Testis (tissue), 3 donors: Measurements from ENCODE around the gene INTS6. TPM values are rescaled to one million over a fixed set of nuclear protein-coding genes. Genes with fewer than 3 reads are reported as not detected.

Experiments used
- DNase-seq: peaks from one replicate; pipeline ENCODE4 v3.0.0-alpha.2; 2019
- H3K27ac ChIP-seq, 2 donors: fragments of 200-600 bp; sonication (generic); one replicate each; pipeline ENCODE4 v1.5.1; 2019
- H3K27me3 ChIP-seq: fragments of 200-600 bp; sonication (generic); one replicate; pipeline ENCODE4 v1.5.1; 2019
- H3K36me3 ChIP-seq: fragments of 200-600 bp; sonication (generic); one replicate; pipeline ENCODE4 v1.5.1; 2017; ENCODE audit warnings: low read depth; ENCODE audit errors: missing control alignments
- H3K4me1 ChIP-seq: fragments of 200-600 bp; sonication (generic); one replicate; pipeline ENCODE4 v1.5.1; 2019
- H3K4me3 ChIP-seq, 2 donors: fragments of 200-600 bp; sonication (generic); one replicate each; pipeline ENCODE4 v1.5.1; 2017 to 2019
- H3K9me3 ChIP-seq: fragments of 200-600 bp; sonication (generic); one replicate; pipeline ENCODE4 v1.5.1; 2017
- CTCF ChIP-seq, 3 experiments: fragments of 450-650 bp in 2 of 3; fragments of 200-600 bp in 1 of 3; sonication (generic) in 1 of 3; IDR thresholded peaks; one replicate each; pipeline ENCODE4 v1.5.1; 2016 to 2019; ENCODE audit warnings: antibody characterized with exemption in 3 of 3, mild to moderate bottlenecking in 2 of 3, moderate library complexity in 1 of 3
- POLR2A ChIP-seq: fragments of 450-650 bp; IDR thresholded peaks from one replicate; pipeline ENCODE4 v1.6.1; 2017; ENCODE audit warnings: antibody characterized with exemption, mild to moderate bottlenecking, moderate library complexity
- WGBS, 2 donors: methylation state at CpG; one replicate each; pipeline ENCODE4 v1.1.5; 2018; 5-methylcytosine and 5-hydroxymethylcytosine counted together
- intact Hi-C: fragments of 100-400 bp; cut with DNase I; formaldehyde crosslinking; loops from one replicate; pipeline ENCODE4 v1.15.1; 2023; ENCODE audit warnings: low total_unique reads
- polyA plus RNA-seq: library from polyadenylated mRNA; stranded (reverse); fragments of 350-450 nt; fragmentation: Illumina TruSeq; extraction: RNeasy Lipid Tissue Mini Kit (QIAGEN cat#74804); gene quantifications from one replicate; pipeline ENCODE4 v1.2.3, GENCODE V29; 2014; ENCODE audit warnings: low read depth, low replicate concordance; ENCODE audit not compliant: insufficient read depth
- total RNA-seq, 2 donors: library from RNA; depleted of rRNA; stranded (reverse); fragments of >200 nt; gene quantifications; one replicate each; pipeline ENCODE4 v1.2.3, GENCODE V29; 2016

The INTS6 gene
- total and polyA plus RNA-seq, 3 donors from 2014 or later, result 97.6 to 132 (median 130) TPM

GRCh38 chr13:51444922-51445321 lies 7.9 kb downstream of the INTS6 start:
- H3K27me3 ChIP-seq, result no peaks in the 10 kb centered on the region
- 48 to 53% methylated on average over 1 of the region's 1 CpG for WGBS, 2 donors
- H3K27ac ChIP-seq, result no peak overlapping the region
- no peak for TF ChIP-seq POLR2A
- TF ChIP-seq CTCF (IDR thresholded peaks at IDR 0.05), result peak in 1 of 3 experiments; percentile 13
- intact Hi-C loops, result no loop called here
- no peaks in the 10 kb centered on the region for H3K36me3 ChIP-seq
- no peak overlapping the region for H3K4me3 ChIP-seq
- no peak for DNase-seq
- no peaks in the 10 kb centered on the region for H3K9me3 ChIP-seq
- peaks cover 6% of the 10 kb centered on the region for H3K4me1 ChIP-seq

GRCh38 chr13:51440381-51440780 lies 12.5 kb downstream of the INTS6 start:
- no peak for DNase-seq
- Histone ChIP-seq H3K4me3 (no peak overlapping the region), H3K9me3 (no peaks in the 10 kb centered on the region), H3K27ac (no peak overlapping the region), H3K36me3 (no peaks in the 10 kb centered on the region), H3K4me1 (peaks cover 6% of the 10 kb centered on the region), H3K27me3 (no peaks in the 10 kb centered on the region)
- WGBS, 2 donors, result 92 to 95% methylated on average over 1 of the region's 1 CpG
- intact Hi-C loops, result no loop called here
- TF ChIP-seq POLR2A, result no peak

- no peaks in the 10 kb centered on the region for H3K9me3 ChIP-seq
- 87 to 91% methylated on average over 4 of the region's 4 CpGs for WGBS, 2 donors
- DNase-seq, result no peak
- no peaks in the 10 kb centered on the region for H3K36me3 ChIP-seq
- H3K27ac ChIP-seq, result no peak overlapping the region
- no peak for TF ChIP-seq CTCF (IDR thresholded peaks at IDR 0.05)
- no peak for TF ChIP-seq POLR2A
- H3K4me3 ChIP-seq, result no peak overlapping the region
- peaks cover 5% of the 10 kb centered on the region for H3K4me1 ChIP-seq
- intact Hi-C loops, result no loop called here
- H3K27me3 ChIP-seq, result no peaks in the 10 kb centered on the region
These were observed 15.2 kb downstream of the INTS6 start for GRCh38 chr13:51437550-51438127.

- WGBS, 2 donors, result 13 to 20% methylated on average over 1 of the region's 1 CpG
- intact Hi-C loops, result no loop called here
- H3K9me3 ChIP-seq, result no peaks in the 10 kb centered on the region
- peak in 2 of 3 experiments; percentile 24 to 41 for TF ChIP-seq CTCF (IDR thresholded peaks at IDR 0.05)
- TF ChIP-seq POLR2A, result no peak
- no peak for DNase-seq
- no peak overlapping the region for H3K4me3 ChIP-seq
- H3K36me3 ChIP-seq, result no peaks in the 10 kb centered on the region
- no peaks in the 10 kb centered on the region for H3K27me3 ChIP-seq
- H3K27ac ChIP-seq, result no peak overlapping the region
- no peaks in the 10 kb centered on the region for H3K4me1 ChIP-seq
These were observed 17.7 kb downstream of the INTS6 start for GRCh38 chr13:51435002-51435578.

- no peaks in the 10 kb centered on the region for H3K36me3 ChIP-seq
- no peaks in the 10 kb centered on the region for H3K4me1 ChIP-seq
- no peak overlapping the region for H3K4me3 ChIP-seq
- TF ChIP-seq CTCF (IDR thresholded peaks at IDR 0.05) (no peak), POLR2A (no peak)
- H3K27ac ChIP-seq, result no peak overlapping the region
- no peaks in the 10 kb centered on the region for H3K27me3 ChIP-seq
- no peaks in the 10 kb centered on the region for H3K9me3 ChIP-seq
- intact Hi-C loops, result no loop called here
- WGBS, 2 donors, result 74 to 78% methylated on average over 2 of the region's 2 CpGs
- DNase-seq, result no peak
These were observed 20.3 kb downstream of the INTS6 start for GRCh38 chr13:51432576-51432975.
